GM12878 (cell line): ENCODE results near the gene SVOP. TPM values are rescaled to one million over a fixed set of nuclear protein-coding genes. Genes with fewer than 3 reads are reported as not detected.

Experiments
- ATAC-seq: fragments of 200-7000 bp; cut with Tn5 transposase; 3 replicates; pipeline ENCODE4 v1.9.1; 2020; ENCODE audit warnings: mild to moderate bottlenecking, moderate library complexity
- BruUV-seq: library from RNA; stranded (reverse); fragments of 400-500 nt; replicated peaks from 2 replicates; lab custom pipeline; 2021; lab: Mats Ljungman, UMichigan
- CTCF ChIA-PET: fragments of 300-600 bp; sonication (Branson Sonifier 250); formaldehyde crosslinking; extraction: SDS; loops from one replicate; lab custom pipeline; 2021; ENCODE audit warnings: inconsistent platforms; lab: Yijun Ruan, JAX
- POLR2A ChIA-PET: fragments of 350-600 bp; formaldehyde crosslinking; extraction: SDS; loops from one replicate; lab custom pipeline; 2021; ENCODE audit warnings: inconsistent platforms; lab: Charles Lee
- RAD21 ChIA-PET: fragments of 300-600 bp; sonication (Branson Sonifier 250); formaldehyde crosslinking; loops from one replicate; lab custom pipeline; 2023; ENCODE audit warnings: antibody characterized with exemption; ENCODE audit not compliant: unreplicated experiment; lab: Charles Lee
- SMC1A ChIA-PET: fragments of 300-600 bp; sonication (Branson Sonifier 250); formaldehyde crosslinking; loops from one replicate; lab custom pipeline; 2023; ENCODE audit not compliant: unreplicated experiment, uncharacterized antibody; lab: Charles Lee
- DNase-seq: peaks from one replicate; pipeline ENCODE4 v3.0.0-alpha.2; 2011; ENCODE audit warnings: low read depth, low spot score
- FAIRE-seq: peaks from 3 replicates; lab custom pipeline; 2011; peaks lifted over from hg19 to GRCh38; lab: Jason Lieb, UNC
- H2AFZ ChIP-seq: 2 replicates; pipeline ENCODE4 v1.6.0; 2011; ENCODE audit warnings: low read depth, low read length, control low read depth; ENCODE audit not compliant: control insufficient read depth
- H3K27ac ChIP-seq: 2 replicates; pipeline ENCODE4 v1.5.1; 2011; ENCODE audit warnings: control low read depth; ENCODE audit not compliant: control insufficient read depth, insufficient read depth
- H3K27me3 ChIP-seq, 2 experiments: replicated peaks in 1 of 2; 2 replicates each; pipeline versions ENCODE4 v1.6.0 to v1.6.1; 2011; ENCODE audit warnings: low read length in 1 of 2; ENCODE audit not compliant: control insufficient read depth in 2 of 2, insufficient read depth in 2 of 2
- H3K36me3 ChIP-seq, 2 experiments: 2 replicates each; pipeline ENCODE4 v1.5.1; 2011; ENCODE audit warnings: low read length in 1 of 2; ENCODE audit not compliant: control insufficient read depth in 2 of 2, insufficient read depth in 2 of 2
- H3K4me1 ChIP-seq: 2 replicates; pipeline ENCODE4 v1.6.1; 2011; ENCODE audit warnings: mild to moderate bottlenecking, low read length, moderate library complexity, mixed read lengths; ENCODE audit not compliant: control insufficient read depth, insufficient read depth
- H3K4me2 ChIP-seq: 2 replicates; pipeline ENCODE4 v1.6.0; 2011; ENCODE audit warnings: control low read depth; ENCODE audit not compliant: control insufficient read depth, insufficient read depth
- H3K4me3 ChIP-seq: fragments of 200-600 bp; sonication (generic); 2 replicates; pipeline ENCODE4 v1.5.1; 2016
- H3K79me2 ChIP-seq: 2 replicates; pipeline ENCODE4 v1.6.0; 2011; ENCODE audit warnings: low read length; ENCODE audit not compliant: control insufficient read depth, insufficient read depth
- H3K9ac ChIP-seq: 2 replicates; pipeline ENCODE4 v1.8.0; 2011; ENCODE audit warnings: low read length, control low read depth, mixed read lengths; ENCODE audit not compliant: control insufficient read depth, insufficient read depth
- H3K9me3 ChIP-seq: replicated peaks from 3 replicates; pipeline ENCODE4 v1.5.1; 2011; ENCODE audit warnings: mild to moderate bottlenecking, low read length; ENCODE audit not compliant: control insufficient read depth, insufficient read depth
- H4K20me1 ChIP-seq: 2 replicates; pipeline ENCODE4 v1.6.0; 2011; ENCODE audit not compliant: control insufficient read depth, insufficient read depth
- BCL11A ChIP-seq: IDR thresholded peaks from 2 replicates; pipeline ENCODE4 v1.6.1; 2011; ENCODE audit warnings: low read depth, low read length
- ETV6 ChIP-seq, 2 experiments: fragments of 450-650 bp in 1 of 2; IDR thresholded peaks in 1 of 2; conservative IDR thresholded peaks in 1 of 2; 2 replicates each; pipeline ENCODE4 v1.6.1; 2014; ENCODE audit warnings: antibody characterized with exemption in 1 of 2, borderline replicate concordance in 1 of 2, low read depth in 1 of 2, mild to moderate bottlenecking in 1 of 2, moderate library complexity in 1 of 2
- HDAC6 ChIP-seq: fragments of 200-600 bp; sonication (generic); IDR thresholded peaks from one replicate; pipeline ENCODE4 v1.8.0; 2017; ENCODE audit warnings: antibody characterized with exemption; ENCODE audit not compliant: unreplicated experiment
- MAX ChIP-seq: IDR thresholded peaks from 2 replicates; pipeline ENCODE4 v1.6.1; 2012; ENCODE audit warnings: low read depth, low read length, improper control_type of control experiment
- MTA2 ChIP-seq: fragments of 450-650 bp; IDR thresholded peaks from 2 replicates; pipeline ENCODE4 v1.6.1; 2016; ENCODE audit warnings: low read depth, mild to moderate bottlenecking, moderate library complexity
- NR2C1 ChIP-seq: fragments of 450-650 bp; IDR thresholded peaks from 2 replicates; pipeline ENCODE4 v1.6.1; 2017; ENCODE audit warnings: antibody characterized with exemption, mild to moderate bottlenecking, moderate library complexity
- NRF1 ChIP-seq: conservative IDR thresholded peaks from 2 replicates; pipeline ENCODE4 v1.6.1; 2011; ENCODE audit warnings: mild to moderate bottlenecking, low read depth, low read length, improper control_type of control experiment
- RAD21 ChIP-seq: IDR thresholded peaks from 2 replicates; pipeline ENCODE4 v1.6.1; 2011; ENCODE audit warnings: mild to moderate bottlenecking, low read depth, low read length, moderate library complexity; ENCODE audit not compliant: insufficient read depth
- RELA ChIP-seq: fragments of 450-650 bp; IDR thresholded peaks from 2 replicates; pipeline ENCODE4 v1.8.0; 2014; ENCODE audit warnings: borderline replicate concordance; ENCODE audit not compliant: partially characterized antibody
- SIX5 ChIP-seq: IDR thresholded peaks from 2 replicates; pipeline ENCODE4 v1.6.1; 2011; ENCODE audit warnings: mild to moderate bottlenecking, low read depth, low read length, moderate library complexity; ENCODE audit not compliant: severe bottlenecking
- SMC3 ChIP-seq: IDR thresholded peaks from 2 replicates; pipeline ENCODE4 v1.6.1; 2011; ENCODE audit warnings: low read length, improper control_type of control experiment, borderline replicate concordance
- WRNIP1 ChIP-seq: IDR thresholded peaks from 2 replicates; pipeline ENCODE4 v1.6.1; 2011; ENCODE audit warnings: low read depth, low read length, improper control_type of control experiment, borderline replicate concordance
- WGBS: methylation state at CpG from one replicate; pipeline ENCODE4 v1.1.6; 2016; ENCODE audit warnings: low lambda C conversion rate; ENCODE audit not compliant: insufficient replicate concordance, insufficient coverage; ENCODE audit errors: missing lambda C conversion rate; 5-methylcytosine and 5-hydroxymethylcytosine counted together
- in situ Hi-C: fragments of 300-500 bp; cut with MboI; formaldehyde crosslinking; loops from 9 replicates; pipeline ENCODE4 v1.14.3; 2018; ENCODE audit warnings: mixed read lengths
- intact Hi-C: fragments of 100-400 bp; cut with micrococcal nuclease; formaldehyde crosslinking; loops from one replicate; pipeline ENCODE4 v1.14.2; 2022; ENCODE audit not compliant: unreplicated experiment
- polyA plus RNA-seq, 11 experiments: library from polyadenylated mRNA; depleted of rRNA in 4 of 11; unstranded in 6 of 11; stranded (reverse) in 5 of 11; fragments of >200 nt; fragmentation: Nextera tagmentation in 4 of 11; fragmentation: Illumina TruSeq in 1 of 11; extraction: Ambion mirVana in 4 of 11; extraction: Trizol in 1 of 11; gene quantifications; 1 replicate in 1 of 11; 2 replicates in 10 of 11; pipeline versions ENCODE4 v1.2.1 to v1.2.3, GENCODE V29; 2011 to 2016; ENCODE audit warnings: inconsistent platforms in 2 of 11, missing spikeins in 2 of 11, low read depth in 1 of 11
- total RNA-seq, 4 experiments: library from RNA; depleted of rRNA in 3 of 4; stranded (reverse); fragments of >200 nt in 3 of 4; fragmentation: Illumina TruSeq in 1 of 4; extraction: Trizol in 1 of 4; gene quantifications; 2 replicates each; pipeline versions ENCODE4 v1.2.1 to v1.2.3, GENCODE V29; 2013 to 2021
- TF ChIP-seq, protein P1 (sequence below): IDR thresholded peaks from 2 replicates; pipeline ENCODE4 v1.6.1; 2011; ENCODE audit warnings: borderline replicate concordance, low read depth, mild to moderate bottlenecking, moderate library complexity, low read length; ENCODE audit not compliant: insufficient read depth, poor library complexity, severe bottlenecking

The SVOP gene
- total and polyA plus RNA-seq, 10 of the 15 experiments (the other 5 are each of a cell fraction or from before 2014, with no cell fraction given) = under 0.01 TPM; not detected in 9

- no peak overlapping the region for H3K4me2 ChIP-seq
- no peaks in the 10 kb centered on the region for H3K27me3 ChIP-seq
- CTCF ChIA-PET = interaction anchor here (0.7 to 5.7 kb wide), 5 partner anchors 20 to 508 kb away, joined by 3 to 46 read pairs (median 4); partner anchors contain the start of gene ALKBH2
- H3K27ac ChIP-seq = no peak overlapping the region
- no peaks in the 10 kb centered on the region for H3K79me2 ChIP-seq
- no peak overlapping the region for H2AFZ ChIP-seq
- peaks cover 4% of the 10 kb centered on the region; the same call in 1 of the 2 replicates for H3K4me1 ChIP-seq
- in situ Hi-C loops = no loop called here
- BruUV-seq = no TSS peak
- no peaks in the 10 kb centered on the region for H3K9me3 ChIP-seq
- no peak for ATAC-seq
- H3K36me3 ChIP-seq = no peaks in the 10 kb centered on the region
- no peak overlapping the region for H3K9ac ChIP-seq
- POLR2A ChIA-PET = no interaction called here
- no peaks in the 10 kb centered on the region for H4K20me1 ChIP-seq
- SMC1A ChIA-PET = interaction anchor here (1.3 to 1.4 kb wide), 2 partner anchors 68 to 69 kb away, joined by 3 to 4 read pairs; no protein-coding TSS in a partner anchor
- H3K4me3 ChIP-seq = no peak overlapping the region
- RAD21 ChIA-PET = interaction anchor here (1.4 to 3.5 kb wide), 2 partner anchors 20 to 69 kb away, joined by 4 to 19 read pairs; no protein-coding TSS in a partner anchor
- no peak for FAIRE-seq
- WGBS = 21% methylated on average over 3 of the region's 3 CpGs
- no peak for DNase-seq
- intact Hi-C loops = no loop called here
- TF ChIP-seq NRF1 = no peak
- no peak for TF ChIP-seq ETV6 (conservative IDR thresholded peaks at IDR 0.05 in 1 of 2, IDR thresholded peaks at IDR 0.05 in 1 of 2; ENCODE audit: borderline replicate concordance in 1 of 2, low read depth in 1 of 2)
- no peak for TF ChIP-seq RAD21
- TF ChIP-seq BCL11A = no peak
- no peak for TF ChIP-seq RELA
- TF ChIP-seq, protein P1, sequence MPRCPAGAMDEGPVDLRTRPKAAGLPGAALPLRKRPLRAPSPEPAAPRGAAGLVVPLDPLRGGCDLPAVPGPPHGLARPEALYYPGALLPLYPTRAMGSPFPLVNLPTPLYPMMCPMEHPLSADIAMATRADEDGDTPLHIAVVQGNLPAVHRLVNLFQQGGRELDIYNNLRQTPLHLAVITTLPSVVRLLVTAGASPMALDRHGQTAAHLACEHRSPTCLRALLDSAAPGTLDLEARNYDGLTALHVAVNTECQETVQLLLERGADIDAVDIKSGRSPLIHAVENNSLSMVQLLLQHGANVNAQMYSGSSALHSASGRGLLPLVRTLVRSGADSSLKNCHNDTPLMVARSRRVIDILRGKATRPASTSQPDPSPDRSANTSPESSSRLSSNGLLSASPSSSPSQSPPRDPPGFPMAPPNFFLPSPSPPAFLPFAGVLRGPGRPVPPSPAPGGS = no peak
- TF ChIP-seq NR2C1 = no peak
- TF ChIP-seq WRNIP1 = no peak
- no peak for TF ChIP-seq HDAC6
- no peak for TF ChIP-seq MAX
- no peak for TF ChIP-seq SMC3
- no peak for TF ChIP-seq MTA2
- TF ChIP-seq SIX5 = no peak
- TF ChIP-seq, all 136 proteins: peak for 0
Measured at GRCh38 chr12:108881953-108882352, 138.9 kb downstream of the SVOP start.
